Measurements from ENCODE around the gene SYNPO2L.
"Not testable (repeated sequence)": the region's sequence is repeated elsewhere in the genome, so short reads cannot be mapped to it uniquely, and the experiment has no call there.

Gene SYNPO2L

DNA sequence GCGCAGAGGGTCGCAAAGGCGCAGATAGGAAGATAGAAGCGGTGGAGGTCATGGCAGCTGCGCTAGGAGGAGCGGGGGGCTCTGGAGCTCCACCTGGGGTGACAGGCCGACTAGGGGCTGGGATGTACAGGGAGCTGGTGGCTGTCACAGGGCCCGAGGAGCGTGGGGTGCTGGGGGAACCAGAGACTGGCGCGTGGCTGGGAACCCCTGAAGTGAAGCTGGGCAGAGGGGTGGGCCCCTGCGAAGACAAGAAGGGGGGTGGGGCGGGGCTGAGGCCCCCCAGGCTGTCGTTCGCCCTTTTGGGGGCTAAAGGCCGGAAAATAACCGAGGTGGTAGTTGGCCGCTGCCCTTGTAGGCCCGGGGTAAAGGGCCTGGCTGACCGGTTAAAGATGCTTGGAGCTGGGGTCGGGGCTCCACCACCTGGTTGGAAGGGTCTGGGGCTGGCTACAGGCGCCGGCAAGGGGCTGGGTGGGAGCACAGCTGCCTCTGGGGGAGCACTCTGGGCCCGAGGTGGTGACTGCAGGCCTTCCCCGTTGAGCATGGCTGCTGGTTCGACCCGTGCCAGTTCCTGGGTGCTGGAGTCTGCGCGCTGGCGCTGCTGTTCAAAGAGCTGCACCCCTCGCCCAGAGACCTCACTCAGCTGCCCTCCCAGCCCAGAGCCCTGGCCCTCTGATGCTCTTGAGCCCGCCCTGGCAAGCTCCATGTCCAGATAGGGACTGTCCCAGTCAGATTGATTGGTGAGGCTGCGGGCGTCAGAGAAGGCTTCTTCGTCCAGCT is 7.8 kb downstream of the SYNPO2L start:
- DNase-seq = no peak

DNA sequence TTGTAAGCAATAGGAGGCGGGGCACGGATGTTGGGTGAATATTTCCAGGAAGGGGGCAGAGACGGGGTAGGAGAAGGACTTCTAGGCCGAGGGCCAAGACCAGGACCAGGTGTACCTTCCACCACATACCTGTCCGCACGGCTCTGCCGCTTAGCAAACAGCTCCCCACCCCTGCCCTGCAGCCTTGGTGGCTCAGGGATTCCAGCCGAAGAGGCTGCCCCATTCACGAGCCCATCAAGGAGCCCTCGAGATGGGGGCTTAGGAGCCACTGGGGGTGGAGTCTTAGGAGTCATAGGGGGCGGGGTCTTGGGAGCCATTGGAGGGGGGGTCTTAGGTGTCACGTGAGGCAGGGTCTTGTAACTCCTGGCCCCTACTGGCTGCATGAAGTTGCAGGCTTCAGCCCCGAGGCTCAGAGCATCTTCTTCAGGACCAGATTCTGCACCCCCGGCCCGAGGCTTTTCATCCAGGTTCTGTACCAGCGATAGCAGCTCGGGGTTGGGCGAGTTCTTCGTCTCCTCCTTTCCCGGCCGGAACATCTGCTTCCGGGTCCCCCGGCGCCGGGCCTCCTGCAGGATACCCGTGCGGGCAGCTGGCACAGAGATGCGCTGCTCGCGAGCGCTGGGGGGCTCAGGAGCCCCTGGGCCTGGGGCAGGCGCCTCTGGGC is 8.5 kb downstream of the SYNPO2L start:
- peak; percentile 91 for DNase-seq

DNA sequence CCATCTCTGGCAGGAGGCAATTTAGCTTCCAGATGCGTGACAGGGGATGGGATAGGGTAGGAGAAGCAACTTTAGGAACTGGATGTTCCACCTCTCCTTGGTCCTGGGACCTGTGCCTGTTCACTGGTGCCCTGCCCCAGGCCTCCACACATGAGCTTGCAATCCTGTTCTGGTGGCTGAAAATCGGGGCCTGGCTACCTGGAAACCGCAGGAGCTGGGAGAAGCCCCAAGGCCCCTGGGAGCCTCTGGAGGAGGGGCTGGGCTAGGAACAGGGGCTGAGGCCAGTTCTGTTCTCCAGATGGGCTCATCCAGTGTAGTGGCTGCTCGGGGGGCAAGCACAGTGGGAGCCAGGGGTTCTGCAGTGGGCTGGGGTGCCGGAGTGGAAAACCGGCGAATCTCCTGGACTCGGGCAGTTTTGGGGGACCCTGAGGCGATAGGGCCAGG is 9.2 kb downstream of the SYNPO2L start:
- no peak for DNase-seq

DNA sequence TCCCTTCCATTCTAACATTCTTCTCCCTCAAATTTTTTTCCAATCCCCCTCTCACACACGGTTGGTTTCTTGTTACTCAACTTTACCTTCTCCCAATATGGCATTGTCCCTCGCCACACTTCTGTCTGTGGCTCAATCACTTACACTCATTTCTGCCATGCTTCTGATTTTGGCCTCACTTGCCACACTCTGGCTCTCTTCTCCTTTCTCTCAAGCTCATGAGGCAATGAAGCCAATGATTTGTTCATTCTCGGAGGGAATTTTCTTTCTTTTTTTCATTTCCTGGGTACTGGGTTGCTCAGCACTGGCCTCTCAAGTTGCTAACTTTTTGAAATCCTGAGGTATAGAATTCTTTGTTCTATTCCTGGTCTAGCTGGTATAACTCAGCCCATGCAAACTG is 10.6 kb downstream of the SYNPO2L start:
- no peak for DNase-seq

- DNase-seq = no peak
These were observed 11.1 kb downstream of the SYNPO2L start for GRCh38 chr10:73644767-73645166.

- DNase-seq = peak; percentile 86
These were observed 11.7 kb downstream of the SYNPO2L start for GRCh38 chr10:73644015-73644743.

DNA sequence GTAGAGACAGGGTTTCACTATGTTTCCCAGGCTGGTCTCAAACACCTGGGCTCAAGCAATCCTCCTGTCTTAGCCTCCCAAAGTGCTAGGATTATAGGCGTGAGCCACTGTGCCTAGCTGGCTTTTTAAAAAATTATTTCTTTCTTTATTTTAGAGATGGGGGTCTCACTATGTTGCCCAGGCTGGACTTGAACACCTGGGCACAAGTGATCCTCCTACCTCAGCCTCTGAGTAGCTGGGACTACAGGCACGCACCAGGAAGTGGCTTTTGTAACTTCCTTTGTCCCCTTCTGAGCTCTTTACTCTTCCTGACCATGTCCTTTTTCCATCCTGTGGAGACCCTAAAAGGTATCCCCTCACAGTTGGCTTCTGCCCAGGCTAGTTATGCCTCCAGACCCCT is 12.5 kb downstream of the SYNPO2L start:
- DNase-seq = no peak

GRCh38 chr10:73641328-73642060 is 14.3 kb downstream of the SYNPO2L start, which contains the start of gene MYOZ1:
MYOZ1 (minus strand) TSS chr10:73641474; CDS start chr10:73640017, 1,457 bp downstream.
- DNase-seq = no peak

GRCh38 chr10:73639286-73639685 is 16.5 kb downstream of the SYNPO2L start:
- DNase-seq = no peak

DNA sequence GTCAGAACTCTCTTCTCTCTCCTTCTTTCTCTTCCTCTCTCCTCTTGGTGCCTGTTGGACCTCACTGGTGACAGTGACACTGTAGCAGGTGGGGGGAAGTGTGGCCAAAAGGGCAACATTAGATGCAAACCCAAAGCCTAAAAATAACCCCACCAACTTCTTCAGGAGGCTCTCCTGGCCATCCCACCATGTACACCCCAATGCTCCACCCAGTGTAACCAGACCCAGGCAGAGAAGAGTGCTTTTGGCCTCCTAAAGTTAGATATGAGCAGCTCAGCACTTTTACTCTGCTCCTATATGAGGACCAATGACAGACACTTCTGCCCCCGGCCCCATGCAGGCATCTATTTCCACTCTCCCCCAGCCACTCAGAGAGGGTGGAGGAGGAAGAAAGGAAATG is 20.0 kb downstream of the SYNPO2L start:
- DNase-seq = no peak

GRCh38 chr10:73634421-73634820 is 21.4 kb downstream of the SYNPO2L start:
- no peak for DNase-seq

GRCh38 chr10:73629165-73629564 is 26.7 kb downstream of the SYNPO2L start:
- DNase-seq = no peak

DNA sequence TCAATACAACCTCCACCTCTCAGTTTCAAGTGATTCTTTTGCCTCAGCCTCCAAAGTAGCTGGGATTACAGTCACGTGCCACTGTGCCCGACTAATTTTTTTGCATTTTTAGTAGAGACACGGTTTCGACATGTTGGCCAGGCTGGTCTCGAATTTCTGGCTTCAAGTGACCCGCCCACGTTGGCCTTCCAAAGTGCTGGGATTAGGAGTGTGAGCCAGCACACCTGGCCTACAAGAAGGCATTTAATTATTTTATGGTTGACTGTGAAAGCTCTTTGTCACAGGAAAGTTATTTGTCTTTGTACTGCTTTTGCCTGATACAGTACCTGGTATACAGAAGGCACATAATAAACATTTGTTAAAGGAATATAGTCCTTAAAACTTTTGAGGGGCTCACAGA is 27.4 kb downstream of the SYNPO2L start:
- DNase-seq = no peak

DNA sequence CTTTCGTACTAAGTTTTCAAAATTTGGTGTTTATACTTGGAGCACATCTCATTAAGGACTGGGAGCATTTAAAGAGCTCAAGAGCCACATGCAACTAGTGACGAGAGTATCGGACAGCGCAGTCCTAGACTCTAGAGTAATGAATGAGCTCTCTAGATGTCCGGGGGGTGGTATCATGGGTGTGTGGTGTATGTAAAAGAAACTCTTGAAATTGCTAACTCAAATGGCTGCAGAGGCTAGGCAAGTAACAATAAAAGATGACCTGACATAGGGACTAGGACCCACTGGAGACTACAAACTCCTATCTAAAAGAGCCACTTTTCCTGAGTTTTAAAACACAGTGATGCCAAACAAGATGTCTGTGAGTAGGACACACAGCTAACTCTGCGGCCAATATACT is 28.5 kb downstream of the SYNPO2L start:
- no peak for DNase-seq

GRCh38 chr10:73625884-73626752 is 29.7 kb downstream of the SYNPO2L start:
- DNase-seq = peak; percentile 99

GRCh38 chr10:73625004-73625883 is 30.6 kb downstream of the SYNPO2L start:
- peak; percentile 80 for DNase-seq

DNA sequence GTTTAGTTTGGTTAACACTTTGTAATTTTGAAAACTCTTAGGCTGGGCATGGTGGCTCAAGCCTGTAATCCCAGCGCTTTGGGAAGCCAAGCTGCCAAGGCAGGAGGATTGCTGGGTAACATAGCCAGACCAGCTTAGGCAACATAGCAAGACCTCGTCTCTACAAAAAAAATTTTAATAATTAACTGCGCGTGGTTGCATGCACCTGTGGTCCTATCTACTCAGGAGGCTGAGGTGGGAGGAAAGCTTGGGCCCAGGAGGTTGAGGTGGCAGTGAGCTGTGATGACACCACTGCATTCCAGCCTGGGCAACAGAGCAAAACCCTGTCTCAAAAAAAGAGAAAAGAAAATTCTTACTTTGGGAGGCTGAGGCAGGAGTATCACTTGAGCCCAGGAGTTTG is 32.8 kb downstream of the SYNPO2L start:
- DNase-seq = no peak

DNA sequence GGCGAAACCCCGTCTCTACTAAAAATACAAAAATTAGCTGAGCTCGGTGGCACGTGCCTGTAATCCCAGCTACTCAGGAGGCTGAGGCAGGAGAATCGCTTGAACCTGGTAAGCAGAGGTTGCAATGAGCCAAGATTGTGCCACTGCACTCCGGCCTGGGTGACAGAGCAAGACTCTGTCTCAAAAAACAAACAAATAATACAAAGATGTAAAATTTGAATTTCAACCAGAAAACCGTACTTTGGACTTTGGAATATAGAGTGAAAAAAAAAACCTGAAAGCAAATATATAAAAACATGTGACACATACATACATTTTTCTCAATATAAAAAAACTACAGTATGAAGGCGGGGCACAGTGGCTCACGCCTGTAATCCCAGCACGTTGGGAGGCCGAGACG is 34.9 kb downstream of the SYNPO2L start:
- DNase-seq = not testable (repeated sequence)

GRCh38 chr10:73617143-73617542 is 38.7 kb downstream of the SYNPO2L start:
- DNase-seq = not testable (repeated sequence)

DNA sequence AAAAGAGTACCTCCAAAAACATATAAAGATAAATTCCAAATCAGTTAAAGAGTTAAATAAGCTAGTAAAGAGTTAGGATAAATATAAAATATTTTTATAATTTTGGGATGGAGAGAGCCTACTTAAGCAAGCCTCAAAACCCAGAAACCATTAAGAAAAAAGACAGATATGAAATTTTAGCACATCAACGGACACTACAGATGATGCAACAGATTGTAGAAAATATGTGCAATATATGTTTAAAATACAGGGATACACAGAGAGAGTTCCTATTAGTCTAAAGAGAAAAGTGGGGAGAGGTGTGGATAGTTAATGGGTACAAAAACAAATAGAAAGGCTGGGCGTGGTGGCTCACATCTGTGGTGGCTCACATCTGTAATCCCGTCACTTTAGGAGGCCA is 41.1 kb downstream of the SYNPO2L start:
- DNase-seq = no peak

DNA sequence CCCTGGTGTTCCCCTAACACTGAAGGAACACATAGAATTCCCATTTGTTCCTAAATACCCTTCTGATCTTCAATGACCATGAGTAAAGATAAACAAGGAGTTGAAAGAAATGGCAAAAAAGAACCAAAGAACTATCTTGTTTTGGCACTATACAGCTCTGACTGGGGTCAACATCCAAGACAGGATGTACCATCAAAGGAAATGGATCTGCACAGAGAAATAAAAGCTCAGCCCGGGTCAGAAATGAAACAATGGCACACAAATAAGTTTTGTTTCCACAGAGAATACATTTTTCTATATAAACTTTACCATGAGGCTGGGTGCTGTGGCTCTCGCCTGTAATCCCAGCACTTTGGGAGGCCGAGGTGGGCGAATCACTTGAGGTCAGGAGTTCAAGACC is 46.7 kb downstream of the SYNPO2L start:
- DNase-seq = no peak
